Measurements from ENCODE around the gene FSTL5.

The FSTL5 gene

DNA sequence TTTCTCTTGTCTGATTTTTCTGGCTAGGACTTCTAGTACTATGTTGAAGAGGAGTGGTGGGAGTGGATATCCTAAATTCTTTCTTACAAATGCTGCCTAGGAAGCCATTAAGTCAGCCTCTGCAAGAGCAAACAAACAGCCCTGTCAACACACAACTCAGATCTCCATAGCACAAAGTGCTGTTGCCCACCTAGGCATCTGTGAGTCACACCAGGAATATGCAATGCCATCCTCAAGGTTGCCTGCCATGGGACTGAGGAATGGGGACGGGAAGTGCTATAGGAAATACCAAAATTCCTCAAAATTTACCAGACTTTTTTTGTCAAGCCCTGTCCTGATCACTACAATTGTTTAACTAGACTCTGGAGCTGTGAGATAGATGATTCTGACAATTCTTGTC is 466.9 kb downstream of the FSTL5 start:
- DNase-seq = peak; percentile 3

DNA sequence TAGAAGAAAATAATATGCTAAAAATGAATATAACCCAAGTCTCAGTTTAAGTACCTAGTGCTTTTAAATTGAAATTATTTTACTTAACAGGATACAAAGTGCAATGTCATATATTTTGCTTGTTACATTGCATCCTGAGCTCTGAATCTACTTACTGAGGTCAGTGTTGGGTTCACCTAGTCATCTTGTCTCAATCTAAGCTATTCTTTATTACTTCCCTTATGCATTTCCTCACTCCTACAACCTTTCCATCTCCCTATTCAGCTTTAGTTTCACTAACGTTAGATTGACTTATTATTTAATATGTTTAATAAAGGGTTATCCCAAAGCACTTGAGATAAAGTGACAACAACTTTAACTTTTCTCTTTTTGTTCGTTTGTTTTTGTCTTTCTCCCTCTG is 483.7 kb downstream of the FSTL5 start:
- DNase-seq = no peak

- no peak for DNase-seq
Observed at GRCh38 chr4:161664740-161665139, 499.1 kb downstream of the FSTL5 start.

DNA sequence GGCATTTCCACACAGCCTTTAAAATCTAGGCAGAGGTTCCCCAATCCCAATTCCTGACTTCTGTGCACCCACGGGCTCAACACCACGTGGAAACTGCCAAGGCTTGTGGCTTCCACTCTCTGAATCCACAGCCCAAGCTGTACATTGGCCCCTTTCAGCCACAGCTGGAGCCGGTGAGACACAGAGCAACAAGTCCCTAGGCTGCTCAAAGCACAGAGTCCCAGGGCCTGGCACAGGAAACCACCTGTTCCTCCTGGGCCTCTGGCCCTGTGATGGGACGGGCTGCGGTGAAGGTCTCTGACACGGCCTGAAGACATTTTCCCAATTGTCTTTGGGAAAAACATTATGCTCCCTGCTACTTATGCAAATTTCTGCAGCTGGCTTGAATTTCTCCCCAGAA is 500.0 kb downstream of the FSTL5 start:
- no peak for DNase-seq

GRCh38 chr4:161658676-161659075 is 505.1 kb downstream of the FSTL5 start:
- DNase-seq = no peak

DNA sequence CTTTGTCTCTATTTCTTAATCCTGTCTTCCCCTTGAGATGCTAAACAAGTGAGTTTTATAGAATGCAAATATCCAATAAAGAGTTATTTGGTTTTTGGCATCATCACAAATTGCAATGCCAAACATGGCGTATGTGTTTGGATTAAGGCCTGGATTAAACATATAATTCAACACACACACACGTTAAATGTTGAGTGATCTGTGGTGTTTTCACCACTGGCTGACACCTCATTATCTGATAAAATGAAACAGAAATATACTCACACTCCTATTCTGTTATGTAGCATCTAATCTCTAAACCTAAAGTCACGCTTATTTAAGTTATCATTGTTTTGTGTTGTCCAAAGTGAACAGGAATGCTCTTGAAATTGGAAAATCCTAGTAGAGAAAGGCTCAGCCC is 506.2 kb downstream of the FSTL5 start:
- no peak for DNase-seq

DNA sequence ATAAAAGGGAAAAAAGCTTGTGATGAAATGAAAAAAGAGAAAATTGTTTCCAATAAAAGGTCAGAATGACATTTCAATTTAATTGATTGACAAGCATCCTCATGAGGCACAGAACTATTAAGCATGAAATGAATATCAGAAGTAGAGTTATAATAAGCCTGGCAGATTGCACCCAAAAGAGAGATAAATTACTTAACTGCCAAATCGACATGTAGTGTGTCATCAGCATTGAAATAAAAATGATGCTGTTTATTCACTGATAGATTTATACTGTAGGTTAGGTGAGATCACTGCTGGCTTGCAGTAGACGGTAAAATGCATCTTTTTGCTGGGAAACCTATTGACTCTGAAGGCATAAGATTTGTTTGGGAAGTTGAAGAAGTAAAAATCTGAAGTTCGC is 507.2 kb downstream of the FSTL5 start:
- DNase-seq = no peak

- no peak for DNase-seq
Observed at GRCh38 chr4:161655148-161655547, 508.7 kb downstream of the FSTL5 start.

GRCh38 chr4:161653697-161654096 is 510.1 kb downstream of the FSTL5 start:
- no peak for DNase-seq

GRCh38 chr4:161651586-161651985 is 512.2 kb downstream of the FSTL5 start:
- DNase-seq = no peak

DNA sequence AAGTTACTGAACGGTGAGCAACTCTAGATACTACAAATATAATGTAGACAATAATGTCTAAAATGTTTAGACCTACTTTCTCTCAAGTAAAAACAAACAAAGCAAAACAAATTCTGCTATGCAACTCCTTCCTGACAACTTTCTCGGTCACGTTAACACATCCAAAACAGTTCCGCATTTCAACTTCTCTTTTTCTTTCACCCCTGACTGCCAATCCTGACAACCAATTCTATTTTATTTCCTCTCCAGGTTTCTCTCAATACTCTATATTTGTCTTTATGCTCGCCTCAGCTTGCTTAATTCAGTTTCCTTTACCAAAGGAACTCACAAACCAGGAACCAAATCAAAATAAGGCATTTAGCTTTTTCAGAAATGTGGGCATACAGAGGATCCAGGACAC is 513.0 kb downstream of the FSTL5 start:
- DNase-seq = no peak

- no peak for DNase-seq
Observed at GRCh38 chr4:161647757-161648156, 516.0 kb downstream of the FSTL5 start.

- peak; percentile 8 for DNase-seq
Observed at GRCh38 chr4:161642708-161643107, 521.1 kb downstream of the FSTL5 start.

- DNase-seq = no peak
Observed at GRCh38 chr4:161629694-161630441, 533.9 kb downstream of the FSTL5 start.

DNA sequence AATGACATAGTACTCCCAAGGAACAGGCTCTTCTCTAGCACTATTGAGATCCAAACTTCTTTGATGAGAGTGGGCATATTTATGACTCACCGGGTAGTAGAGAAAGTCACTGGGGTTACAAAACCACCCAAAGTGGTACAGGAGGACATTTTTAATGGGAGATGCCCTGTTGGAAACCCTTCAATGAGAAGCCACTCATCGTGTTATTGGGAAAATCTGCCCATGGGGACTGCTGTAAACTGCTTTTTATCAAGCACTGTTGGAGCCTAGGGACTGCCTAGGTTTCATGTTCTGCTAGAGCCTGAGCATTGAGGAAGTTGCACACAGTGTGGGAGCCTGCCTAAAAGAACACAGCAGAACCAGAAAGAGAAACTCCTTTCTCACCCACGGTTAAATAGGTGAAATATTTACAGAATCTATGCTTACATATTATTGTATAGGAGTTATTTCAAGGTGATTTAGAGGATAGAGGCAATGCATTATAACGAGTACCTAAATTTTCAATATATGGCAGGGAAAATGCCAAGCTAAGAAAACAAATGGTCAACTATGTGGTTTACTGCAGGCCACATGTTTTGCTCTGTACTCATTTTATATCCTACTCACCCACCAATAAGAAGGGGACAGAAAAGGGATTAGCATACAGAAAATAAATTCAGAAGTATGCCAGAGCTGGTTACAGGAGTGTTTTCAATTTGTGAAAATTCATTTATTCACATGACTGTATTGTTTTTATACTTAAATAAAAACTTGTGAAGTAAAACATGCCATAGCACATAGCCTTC is 559.1 kb downstream of the FSTL5 start:
- DNase-seq = no peak

- no peak for DNase-seq
Observed at GRCh38 chr4:161601011-161601410, 562.8 kb downstream of the FSTL5 start.

- DNase-seq = no peak
Observed at GRCh38 chr4:161595230-161595771, 568.5 kb downstream of the FSTL5 start.

DNA sequence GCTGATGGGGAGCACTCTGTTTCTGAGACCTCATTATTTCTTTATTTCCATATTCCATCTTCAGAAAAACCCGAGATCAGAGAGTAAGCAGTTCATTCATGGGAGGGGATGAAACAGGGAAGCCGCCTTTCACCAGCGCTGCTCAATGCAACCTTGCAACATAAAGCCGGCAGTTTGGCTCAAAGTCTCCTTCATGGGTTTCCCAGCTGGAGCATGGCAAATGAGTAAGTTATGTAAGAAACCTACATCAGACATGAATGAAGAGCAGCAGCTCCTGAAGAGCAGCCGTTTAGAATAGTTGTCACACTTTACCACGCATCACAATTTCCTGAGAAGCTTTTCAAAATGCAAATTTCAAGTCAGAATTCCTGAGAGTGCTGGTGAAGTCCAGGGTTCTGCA is 578.8 kb downstream of the FSTL5 start:
- DNase-seq = no peak

DNA sequence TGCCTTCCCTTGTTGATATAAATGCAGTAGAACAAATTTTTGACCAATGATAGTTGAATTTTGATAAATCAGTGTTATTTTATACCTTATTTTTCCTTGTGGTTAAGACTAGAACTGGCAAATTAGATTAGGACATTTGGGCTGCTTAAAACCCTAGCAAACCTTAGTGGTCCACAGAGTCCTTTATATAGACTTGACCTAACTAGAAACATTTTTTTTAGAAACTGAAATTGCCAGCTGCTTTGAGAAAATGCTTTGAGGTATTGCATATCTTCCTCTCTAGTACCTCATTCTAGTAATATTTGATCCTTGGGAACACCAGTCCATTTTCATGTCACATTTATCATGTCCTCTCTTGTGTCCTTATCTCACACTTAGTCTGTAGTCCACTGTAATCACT is 580.3 kb downstream of the FSTL5 start:
- no peak for DNase-seq

DNA sequence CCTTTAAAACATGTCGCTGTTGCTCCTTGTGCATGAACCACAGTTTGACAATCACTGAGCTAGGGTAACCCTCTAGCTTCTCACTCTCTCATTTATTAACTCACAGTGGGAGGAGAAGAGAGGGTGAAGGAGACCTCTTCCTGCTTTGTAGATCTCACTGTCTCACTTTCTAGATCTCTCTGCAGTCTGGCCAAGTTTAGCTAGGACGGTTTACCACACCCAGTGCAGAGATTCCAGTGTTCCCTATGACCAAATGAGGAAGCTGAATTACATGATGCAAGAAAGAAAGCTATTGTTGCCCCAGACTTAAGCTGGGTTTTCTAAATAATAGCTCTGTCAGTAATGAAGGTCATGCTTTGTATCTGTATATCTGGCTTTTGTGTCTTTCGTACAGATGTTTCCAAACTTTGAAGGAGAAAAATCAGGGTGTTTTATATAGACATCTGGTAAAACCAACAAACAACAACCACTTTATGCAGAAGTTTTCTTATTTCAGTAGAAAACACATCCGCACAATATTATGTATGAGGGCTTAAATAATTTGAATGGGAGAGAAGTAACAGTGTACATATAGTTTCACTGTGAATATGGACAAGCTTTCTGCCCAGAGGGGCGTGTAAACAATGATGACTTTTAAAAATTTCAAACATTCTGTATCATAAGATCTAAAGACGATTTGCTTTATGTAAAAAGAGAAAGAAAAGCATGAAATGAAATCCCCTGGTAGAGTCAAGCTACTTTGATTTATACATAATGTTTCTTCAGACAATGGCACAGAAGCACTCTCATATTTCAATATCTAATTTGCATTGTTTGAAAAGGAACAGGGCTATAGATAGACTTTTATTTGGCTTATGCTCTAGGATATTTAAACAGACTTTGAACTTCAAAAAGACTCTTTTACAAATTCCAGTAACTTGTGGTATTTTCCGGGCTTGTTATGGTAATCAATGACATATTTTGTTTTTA is 582.3 kb downstream of the FSTL5 start:
- DNase-seq = peak; percentile 63

GRCh38 chr4:161577579-161578301 is 586.1 kb downstream of the FSTL5 start:
- peak; percentile 92 for DNase-seq

- no peak for DNase-seq
Observed at GRCh38 chr4:161573836-161574235, 590.0 kb downstream of the FSTL5 start.
